ENCODE measurements around the gene SLC25A44.

The SLC25A44 gene, protein sequence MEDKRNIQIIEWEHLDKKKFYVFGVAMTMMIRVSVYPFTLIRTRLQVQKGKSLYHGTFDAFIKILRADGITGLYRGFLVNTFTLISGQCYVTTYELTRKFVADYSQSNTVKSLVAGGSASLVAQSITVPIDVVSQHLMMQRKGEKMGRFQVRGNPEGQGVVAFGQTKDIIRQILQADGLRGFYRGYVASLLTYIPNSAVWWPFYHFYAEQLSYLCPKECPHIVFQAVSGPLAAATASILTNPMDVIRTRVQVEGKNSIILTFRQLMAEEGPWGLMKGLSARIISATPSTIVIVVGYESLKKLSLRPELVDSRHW

DNA sequence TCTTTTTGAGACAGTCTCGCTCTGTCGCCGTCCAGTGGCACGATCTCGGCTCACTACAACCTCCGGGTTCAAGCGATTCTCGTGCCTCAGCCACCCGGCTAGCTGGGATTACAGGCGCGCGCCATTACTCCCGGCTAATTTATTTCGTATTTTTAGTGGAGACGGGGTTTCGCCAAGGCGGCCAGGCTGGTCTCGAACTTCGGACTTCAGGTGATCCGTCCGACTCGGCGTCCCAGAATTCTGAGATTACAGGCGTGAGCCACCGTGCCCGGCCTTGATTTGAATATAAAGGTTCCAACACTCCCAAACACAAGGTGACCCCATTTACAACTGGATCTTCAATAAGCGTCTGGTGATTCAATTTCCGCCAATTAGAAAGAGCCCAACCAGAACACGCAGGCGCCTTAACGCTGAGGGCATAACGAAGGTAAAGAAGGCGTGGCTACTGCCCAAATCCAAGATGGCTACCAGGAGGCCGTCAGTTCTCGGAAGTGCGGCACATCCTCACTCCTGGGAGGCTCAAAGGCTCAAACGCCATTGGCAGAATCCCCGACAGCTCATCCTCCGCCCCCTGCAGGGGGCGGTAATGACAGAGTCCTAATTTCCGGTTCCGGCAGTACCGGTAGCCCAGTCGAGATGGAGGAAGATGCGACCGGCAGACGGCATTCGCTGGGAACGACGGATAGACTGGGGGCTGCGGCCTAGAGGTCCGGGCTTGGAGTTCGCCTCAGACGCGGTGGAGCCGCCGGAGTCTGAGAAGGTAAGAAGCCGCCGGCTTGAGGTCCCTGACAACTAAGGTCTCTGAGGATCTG is at the start of gene SLC25A44:
Gene SLC25A44 (plus strand): TSS at position 617 of the 812 bp plus-strand sequence. CDS start 5,744 bp downstream, outside the sequence.
- peak; percentile 94 for DNase-seq

DNA sequence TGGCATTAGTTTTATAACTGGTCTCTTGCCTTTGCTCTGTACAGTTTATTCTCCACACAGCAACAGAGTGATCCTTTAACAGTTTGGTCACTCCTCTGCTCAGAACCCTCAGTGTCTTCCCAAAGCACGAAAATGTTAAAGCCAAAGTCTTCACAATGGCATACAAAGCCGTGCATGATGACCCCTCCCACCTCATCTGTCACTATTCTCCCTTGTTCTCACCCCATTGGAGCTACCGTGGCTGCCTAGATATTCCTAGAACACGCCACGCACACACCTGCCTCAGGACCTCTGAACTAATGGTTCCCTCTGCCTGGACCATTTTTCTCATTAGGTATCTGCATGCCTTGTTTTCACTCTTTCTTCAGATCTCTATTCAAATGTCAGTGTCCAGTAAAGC is 49.2 kb upstream of the SLC25A44 start:
- no peak for DNase-seq

DNA sequence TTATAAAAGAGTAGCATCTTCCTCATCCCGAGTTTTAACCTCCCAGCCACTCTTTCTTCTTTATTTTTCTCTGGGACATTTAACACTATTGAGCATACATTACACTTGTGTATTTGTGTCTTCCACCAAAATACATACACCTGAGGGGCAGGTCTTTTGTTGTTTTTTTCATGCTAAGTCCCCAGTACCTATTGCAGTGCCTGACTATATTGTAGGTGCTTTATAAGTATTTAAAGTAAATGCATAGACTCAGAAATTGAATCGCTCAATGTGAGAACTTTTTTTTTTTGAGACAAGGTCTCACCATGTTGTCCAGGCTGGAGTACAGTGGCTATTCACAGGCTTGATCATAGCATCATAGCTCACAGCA is 48.3 kb upstream of the SLC25A44 start:
- DNase-seq: no peak

DNA sequence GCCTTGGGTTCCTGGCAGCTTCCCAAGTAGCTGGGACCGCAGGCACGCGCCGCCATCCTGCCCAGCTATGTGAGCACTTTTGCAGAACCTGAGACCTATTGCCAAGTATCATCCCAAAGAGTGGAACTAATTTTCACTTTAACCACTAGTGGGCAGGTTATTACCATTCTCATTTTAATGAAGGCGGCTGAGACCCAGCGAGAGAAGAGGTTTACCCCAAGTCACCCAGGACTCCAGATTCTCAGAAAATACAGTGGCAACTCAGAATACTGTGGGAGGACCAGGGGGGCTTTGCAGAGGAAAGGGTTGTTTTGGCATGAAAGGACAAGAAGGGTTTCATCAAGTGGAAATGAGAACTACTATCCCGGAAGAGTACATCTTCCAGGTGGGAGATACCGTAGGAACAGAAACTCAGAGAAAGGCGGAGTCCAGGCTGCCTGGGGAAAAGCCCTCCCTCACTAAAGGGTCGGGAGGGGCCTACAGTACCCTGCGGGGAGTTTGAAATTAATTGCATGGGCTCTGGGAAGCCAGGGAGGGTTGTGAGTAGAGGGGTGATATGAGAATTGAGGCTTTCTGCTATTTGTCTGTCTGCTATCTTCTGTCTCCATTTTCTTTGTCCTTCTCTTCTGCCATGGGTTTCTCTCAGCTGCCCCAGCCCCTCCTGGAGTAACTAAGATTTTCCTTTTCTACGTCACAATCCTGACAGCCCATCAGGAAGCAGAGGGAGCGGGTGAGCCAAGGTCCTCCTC is 47.7 kb upstream of the SLC25A44 start:
- peak; percentile 68 for DNase-seq

DNA sequence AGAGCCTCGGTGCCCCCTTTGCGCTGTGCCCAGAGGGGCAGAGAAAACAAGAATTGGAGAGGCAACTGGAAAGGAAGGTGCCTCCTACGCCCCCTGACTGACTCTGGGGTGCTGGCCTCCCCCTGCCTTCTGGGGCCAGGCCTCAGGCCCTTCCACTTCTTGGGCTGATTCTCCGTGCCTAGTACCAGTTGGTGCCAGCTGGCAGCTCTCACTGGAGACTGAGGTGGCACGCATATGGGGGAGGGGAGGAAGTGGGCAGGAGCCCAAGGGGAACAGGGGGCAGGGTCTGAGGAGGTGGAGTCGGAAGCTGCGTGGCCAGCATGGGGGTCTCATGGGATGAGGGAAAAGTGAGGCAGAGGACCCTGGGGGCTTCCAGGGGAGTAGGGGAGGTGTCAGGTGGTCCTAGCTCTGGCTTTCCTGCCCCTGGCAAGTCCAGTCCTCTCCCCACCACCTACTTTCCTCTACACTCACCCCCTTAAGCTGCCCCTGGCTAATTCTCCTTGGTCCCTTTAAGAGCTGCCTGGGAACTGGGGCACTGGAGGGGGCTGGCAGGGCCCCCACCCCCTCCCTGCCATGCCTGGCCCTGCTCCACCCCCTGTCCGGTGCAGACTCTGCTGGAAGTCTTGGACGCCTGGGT is 47.0 kb upstream of the SLC25A44 start:
- DNase-seq: no peak

DNA sequence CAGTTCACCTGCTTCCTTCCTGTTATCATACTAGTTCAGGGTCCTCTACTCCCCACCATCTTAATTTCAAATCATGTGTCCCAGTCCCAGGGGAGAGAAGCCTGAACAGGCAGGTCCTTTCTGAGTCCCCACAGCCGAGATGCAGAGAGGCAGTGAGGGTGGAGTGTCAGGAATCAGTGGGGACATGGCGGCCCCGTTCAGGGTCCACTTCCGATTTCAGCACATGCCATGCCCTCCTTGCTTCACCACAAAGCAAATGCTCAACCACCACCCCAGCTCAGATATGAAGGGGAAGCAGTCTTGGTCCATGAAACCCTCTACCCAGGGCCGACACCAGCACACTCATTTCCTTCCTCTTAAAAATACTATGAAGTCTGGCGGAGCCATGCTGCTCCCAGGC is 45.7 kb upstream of the SLC25A44 start:
- DNase-seq: no peak

DNA sequence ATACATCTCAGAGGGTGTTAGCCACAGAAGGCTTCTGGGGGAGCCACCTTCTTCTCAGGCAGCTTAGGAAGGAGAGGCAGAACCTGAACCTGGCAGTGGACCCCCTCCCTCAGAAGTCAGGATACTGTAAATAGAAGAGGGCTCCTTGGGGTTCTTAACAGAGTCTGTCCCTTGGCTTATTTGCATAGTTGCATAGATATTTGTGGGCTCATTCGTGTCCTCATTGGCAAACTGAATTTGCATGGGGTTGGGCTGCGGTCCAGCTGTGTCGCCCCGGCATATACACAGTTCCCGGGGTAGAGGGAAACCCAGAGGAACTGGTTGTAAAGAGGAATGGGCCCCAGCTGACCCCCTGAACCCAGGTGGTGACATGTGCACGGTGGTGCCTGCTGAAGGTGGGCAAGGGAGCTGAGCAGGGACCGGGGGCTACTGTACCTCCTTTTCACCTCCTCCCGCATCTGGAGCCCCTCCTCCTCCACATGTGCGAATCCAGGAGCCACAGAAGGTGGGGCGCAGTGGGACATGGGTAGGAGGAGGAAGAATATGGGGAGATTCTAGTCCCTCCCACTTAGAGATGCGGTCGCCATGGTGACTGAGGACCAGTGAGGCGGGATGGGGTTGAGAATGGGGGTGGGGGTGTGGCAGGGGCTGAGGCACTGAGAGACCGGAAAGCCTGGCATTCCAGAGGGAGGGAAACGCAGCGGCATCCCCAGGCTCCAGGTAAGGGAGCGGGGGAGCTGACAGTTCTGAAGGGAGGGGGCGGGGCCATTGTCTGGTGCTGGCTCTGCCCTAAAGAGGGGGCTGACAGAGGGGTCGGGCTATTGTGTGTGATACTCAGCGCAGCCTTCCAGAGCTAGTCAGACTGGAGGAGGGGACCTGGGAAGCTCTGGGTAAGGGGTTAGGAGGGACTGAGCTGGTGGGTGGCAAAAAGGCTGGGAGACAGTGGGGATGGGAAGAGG is 44.3 kb upstream of the SLC25A44 start:
- no peak for DNase-seq

DNA sequence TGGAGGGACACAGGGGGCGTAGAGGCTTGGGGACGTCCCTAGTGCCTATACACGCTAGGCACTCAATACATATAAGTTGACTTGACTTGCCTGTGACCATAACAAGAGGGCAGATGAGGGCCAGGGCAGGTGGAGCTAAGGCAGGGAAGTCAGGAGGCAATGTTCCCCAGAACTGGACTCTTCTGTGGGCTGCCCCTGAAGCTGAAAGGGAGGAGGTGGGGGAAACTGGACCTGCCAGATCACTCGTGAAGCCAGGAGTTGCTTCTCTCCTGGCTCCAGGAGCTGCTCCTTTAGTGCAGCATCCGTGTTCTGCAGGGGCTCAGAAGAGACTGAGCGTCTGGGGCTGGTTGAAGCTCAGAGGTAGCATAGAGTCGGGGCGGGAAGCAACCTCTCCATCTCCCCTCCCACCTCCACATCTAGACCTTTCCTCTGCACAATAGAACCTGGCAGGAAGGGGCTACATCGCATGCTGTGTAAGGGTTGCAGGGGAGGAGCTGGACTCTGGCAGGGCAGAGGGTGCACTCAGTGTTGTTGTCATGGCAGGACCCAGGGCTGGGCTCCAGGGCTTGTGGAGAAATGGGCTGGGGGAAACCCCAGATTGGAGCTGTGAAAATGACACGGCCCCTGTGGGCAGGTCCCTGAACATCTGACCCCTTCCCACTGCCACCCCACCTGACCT is 43.4 kb upstream of the SLC25A44 start:
- no peak for DNase-seq

DNA sequence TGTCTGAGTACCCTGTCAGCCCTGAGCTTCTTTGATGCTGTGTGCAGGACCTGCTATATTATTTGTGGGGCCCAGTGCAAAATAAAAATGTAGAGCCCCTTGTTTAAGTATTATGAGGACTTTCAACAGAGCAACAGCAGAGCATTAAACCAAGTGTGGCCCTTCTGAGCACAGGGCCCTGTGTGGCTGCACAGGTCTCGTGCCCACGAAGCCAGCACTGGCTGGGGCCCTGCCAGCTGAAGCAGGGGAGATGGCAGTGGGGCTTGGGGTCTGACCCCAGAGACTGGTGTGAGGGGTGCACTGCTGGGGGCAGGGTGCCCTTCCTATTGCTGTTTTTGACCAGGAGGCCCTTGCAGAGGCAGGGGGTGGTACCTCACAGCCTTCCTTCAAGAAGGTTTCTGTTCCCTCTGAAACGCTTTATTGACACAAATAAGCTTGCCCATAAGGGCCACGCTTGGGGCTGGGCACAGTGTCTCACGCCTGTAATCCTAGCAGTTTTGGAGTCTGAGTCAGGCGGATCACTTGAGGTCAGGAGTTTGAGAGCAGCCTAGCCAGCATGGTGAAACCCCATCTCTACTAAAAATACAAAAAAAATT is 42.7 kb upstream of the SLC25A44 start:
- no peak for DNase-seq

DNA sequence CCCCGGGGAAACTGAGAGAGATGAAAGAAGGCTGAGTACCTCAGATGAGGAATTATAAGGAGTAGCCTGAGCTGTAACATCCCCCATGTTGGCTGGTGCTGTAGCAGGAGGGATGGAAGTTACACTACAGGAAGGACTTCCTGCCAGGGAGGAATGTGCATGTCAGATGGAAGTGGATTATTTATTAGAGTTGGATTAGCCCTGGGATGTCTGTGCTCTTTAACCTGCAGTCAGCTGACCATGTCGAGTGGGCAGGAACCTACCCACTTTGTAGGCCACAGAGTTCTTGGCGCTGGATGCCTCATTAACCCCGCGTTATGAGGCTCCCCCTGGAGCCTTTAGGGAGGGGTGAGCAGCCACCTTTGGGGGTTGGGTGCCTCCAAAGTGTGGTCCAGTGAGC is 41.3 kb upstream of the SLC25A44 start:
- DNase-seq: no peak

DNA sequence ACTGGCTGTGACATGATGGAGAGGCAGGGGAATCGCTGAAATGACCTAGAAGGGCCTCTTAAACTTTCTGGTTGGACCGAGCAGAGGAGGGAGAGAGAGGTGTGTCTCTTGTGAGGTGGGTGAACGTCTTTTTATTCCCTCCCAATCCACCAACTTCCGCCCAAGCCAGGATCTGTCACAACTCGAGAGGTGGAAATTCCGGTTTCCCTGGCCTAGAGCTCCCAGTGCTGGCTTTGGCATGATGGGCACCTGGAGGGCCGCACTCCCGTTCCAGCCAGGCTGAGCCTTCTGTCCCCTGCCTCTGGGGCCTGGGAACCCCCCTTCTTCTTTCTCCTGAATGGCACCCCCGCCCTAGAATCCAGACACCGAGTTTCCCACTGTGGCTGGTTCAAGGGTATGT is 40.5 kb upstream of the SLC25A44 start, which contains the start of gene SEMA4A:
Gene SEMA4A (plus strand): TSS at position 224 of the 400 bp plus-strand sequence. CDS start 994 bp downstream, outside the sequence.
- no peak for DNase-seq

DNA sequence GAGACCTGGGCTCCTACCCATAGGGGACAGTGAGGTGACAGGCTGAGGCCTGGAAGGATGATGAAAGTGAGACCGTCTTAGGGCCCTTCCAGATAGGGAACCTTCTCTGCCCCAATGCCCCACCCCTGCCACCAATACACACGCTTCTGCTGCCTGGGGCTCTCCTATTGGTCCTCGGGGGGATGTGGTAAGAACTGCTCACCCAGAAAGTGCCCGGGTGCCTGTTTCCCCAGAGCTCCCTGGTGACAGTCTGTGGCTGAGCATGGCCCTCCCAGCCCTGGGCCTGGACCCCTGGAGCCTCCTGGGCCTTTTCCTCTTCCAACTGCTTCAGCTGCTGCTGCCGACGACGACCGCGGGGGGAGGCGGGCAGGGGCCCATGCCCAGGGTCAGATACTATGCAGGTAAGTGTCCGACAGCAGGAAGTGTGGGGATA is 39.6 kb upstream of the SLC25A44 start:
- DNase-seq: no peak

DNA sequence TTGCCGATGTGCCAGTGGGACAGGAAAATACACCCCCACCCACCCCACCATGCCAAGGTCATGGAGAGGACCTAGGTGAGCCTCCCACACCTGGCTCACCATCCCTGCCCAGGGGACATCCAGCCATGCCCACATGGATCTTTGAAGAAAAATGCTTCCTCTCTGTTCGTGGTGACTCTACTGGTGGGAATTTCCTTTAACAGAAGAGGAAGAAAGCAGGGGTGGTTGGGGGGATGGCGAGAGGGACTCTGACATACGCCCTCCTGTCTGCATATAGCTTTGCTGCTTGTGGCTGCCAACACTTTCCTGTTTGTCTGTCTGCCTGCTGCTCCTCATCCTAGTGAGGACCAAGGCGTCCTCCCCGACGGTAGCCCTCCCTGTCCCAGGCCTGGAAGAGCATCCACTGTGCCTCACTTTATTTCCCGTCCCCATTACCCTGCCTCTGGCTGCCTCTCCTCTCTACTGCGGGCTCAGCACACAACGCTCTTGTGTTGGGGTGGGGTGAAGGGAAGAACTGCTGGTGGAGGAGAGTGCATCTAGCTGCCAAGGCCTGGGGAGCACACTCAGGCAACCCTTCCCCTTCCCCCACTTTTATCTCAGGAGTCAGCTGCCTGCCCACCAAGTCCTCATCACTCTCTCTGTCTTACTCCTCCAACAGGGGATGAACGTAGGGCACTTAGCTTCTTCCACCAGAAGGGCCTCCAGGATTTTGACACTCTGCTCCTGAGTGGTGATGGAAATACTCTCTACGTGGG is 38.0 kb upstream of the SLC25A44 start:
- DNase-seq: no peak

DNA sequence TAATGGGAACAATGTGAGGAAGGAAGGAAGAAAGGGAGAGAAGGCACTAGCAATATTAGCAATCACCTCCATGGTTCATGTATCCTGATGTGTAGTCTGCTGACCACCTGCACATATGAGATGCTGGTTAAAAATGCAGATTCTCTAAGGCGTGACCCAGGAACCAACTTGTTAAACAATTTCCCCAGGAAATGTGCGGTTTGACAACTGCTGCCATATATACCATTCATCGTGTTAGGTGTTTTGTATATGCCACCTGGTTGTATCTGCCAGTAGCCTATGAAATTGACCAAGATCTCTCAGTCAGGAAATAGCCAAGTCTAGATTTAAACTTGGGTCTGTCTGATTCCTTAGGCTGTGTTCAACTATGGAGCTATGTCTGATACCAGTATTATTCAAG is 36.4 kb upstream of the SLC25A44 start:
- DNase-seq: no peak

DNA sequence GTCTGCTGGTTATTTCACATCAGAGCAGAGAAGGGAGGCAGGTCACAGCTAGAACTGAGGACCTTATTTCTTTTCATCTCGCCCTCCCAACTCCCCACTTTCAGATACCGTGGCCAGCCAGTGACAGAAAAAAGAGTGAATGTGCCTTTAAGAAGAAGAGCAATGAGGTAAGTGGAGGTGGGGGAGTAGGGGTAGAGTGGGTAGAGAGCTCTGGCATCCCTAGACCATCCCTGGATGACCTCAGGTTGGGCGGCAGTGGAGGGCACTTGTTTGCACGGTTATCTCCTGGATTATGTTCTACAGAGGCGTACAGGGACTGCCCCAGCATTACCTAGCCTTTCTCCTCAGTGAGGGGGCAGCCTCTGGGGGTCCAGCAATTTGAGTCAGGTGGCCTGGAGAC is 35.9 kb upstream of the SLC25A44 start:
- DNase-seq: no peak

DNA sequence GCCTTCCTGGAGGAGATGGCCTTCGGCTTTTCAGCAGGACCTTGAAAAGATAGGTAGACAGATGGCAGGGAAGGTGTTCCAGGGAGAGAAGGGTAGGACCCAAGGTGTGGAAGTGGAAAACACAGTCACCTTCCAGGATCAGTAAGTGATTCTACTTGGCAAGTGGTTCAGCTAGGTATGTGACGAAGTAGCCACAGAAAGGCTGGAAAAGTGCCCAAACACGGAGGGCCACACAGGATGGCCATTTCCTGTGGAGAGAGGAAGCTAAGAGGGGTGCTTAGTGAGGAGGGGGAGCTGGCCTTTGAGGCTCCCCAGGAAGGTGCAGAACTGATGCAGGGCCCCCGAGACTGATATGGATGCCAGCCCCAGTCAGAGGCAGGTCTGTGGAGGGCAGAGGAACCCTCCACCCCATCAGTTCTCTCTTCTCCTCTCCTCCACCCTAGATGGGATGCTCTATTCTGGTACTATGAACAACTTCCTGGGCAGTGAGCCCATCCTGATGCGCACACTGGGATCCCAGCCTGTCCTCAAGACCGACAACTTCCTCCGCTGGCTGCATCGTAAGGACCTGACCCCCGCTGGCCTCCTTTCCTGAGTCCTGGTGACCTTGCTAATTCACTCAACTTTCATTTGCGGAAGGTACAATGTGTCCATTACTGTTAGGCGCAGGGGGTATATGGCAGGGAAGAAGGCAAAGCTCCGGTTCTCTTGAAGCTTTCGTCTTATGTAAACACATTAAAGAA is 33.7 kb upstream of the SLC25A44 start:
- DNase-seq: no peak

DNA sequence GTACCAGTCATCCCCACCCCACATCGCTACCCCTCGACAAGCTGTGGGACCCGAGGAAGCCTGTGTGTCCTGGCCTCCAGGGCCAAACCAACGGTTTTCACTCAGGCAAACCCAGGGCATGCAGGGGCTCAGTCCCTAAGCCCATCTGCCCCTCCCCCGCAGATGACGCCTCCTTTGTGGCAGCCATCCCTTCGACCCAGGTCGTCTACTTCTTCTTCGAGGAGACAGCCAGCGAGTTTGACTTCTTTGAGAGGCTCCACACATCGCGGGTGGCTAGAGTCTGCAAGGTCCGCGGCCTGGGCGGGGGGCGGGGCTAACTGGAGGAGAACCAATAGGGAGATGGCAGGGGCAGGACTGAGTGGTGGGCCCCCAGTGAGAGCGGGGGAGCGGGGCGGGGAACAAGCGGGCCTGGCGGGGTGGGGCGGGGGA is 33.1 kb upstream of the SLC25A44 start:
- DNase-seq: no peak

DNA sequence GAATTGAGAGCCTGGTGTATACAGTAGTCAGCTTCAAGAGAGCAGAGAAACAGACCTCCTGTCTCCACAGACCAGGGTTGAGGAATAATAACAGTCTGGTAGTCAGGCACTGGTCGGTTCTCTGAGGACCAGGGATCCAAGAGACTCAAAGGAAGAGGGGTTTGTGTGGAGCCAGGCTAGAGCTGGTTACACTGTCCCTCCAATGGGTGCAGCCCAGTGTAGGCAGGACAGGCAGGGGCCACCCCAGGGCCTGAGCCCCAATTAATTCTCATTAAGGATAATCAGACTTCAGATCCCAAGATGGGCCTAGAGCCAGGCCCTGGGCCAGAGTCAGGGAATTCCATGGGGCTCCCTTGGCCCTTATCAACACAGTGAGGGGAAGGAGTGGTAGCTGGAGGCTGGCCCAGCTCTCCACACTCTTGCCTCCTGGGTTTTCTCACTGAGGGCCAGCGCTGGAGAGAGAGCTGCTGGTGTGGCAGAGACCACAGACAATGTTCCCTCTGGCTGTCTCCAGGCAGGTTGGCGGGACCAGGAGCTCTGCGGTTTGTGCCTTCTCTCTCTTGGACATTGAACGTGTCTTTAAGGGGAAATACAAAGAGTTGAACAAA is 31.4 kb upstream of the SLC25A44 start:
- no peak for DNase-seq

DNA sequence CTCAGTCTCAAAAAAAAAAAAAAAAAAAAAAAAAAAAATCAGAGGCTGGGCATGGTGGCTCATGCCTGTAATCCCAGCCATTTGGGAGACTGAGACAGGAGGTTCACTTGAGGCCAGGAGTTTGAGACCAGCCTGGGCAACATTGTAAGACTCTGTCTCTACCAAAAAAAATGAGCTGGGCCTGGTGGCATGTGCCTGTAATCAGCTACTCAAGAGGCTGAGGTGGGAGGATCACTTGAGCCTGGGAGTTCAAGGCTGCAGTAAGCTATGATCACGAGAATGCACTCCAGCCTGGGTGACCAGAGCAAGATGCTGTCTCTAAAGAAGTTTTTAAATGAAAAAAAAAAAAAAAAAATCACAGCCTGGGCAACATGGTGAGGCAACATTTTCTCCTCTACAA is 30.2 kb upstream of the SLC25A44 start:
- no peak for DNase-seq

Measured in NCI-H524 treated with DMSO at 0.1 percent for 48 hours (cell line).